Astrocyte (in vitro differentiated cells and primary cell): ENCODE data around the gene PBLD. TPM values are rescaled to one million over a fixed set of nuclear protein-coding genes. Genes with fewer than 3 reads are reported as not detected.

ENCODE experiments used
- DNase-seq: peaks from one replicate; pipeline ENCODE4 v3.0.0-alpha.2; 2010; ENCODE audit warnings: low read depth
- FAIRE-seq: peaks from 2 replicates; lab custom pipeline; 2011; peaks lifted over from hg19 to GRCh38; lab: Jason Lieb, UNC
- H2AFZ ChIP-seq: 2 replicates; pipeline ENCODE4 v1.6.0; 2012; ENCODE audit warnings: low read depth, low read length, inconsistent platforms
- H3K27ac ChIP-seq: 2 replicates; pipeline ENCODE4 v1.5.1; 2011; ENCODE audit warnings: low read depth, low read length, inconsistent platforms
- H3K27me3 ChIP-seq: 2 replicates; pipeline ENCODE4 v1.6.0; 2011; ENCODE audit warnings: low read length, inconsistent platforms; ENCODE audit not compliant: insufficient read depth
- H3K36me3 ChIP-seq: 2 replicates; pipeline ENCODE4 v1.5.1; 2011; ENCODE audit warnings: low read length, inconsistent platforms; ENCODE audit not compliant: insufficient read depth
- H3K4me1 ChIP-seq: 2 replicates; pipeline ENCODE4 v1.5.1; 2011; ENCODE audit warnings: low read length, inconsistent platforms; ENCODE audit not compliant: insufficient read depth
- H3K4me2 ChIP-seq: 2 replicates; pipeline ENCODE4 v1.6.0; 2012; ENCODE audit warnings: low read length, inconsistent platforms
- H3K4me3 ChIP-seq: 2 replicates; pipeline ENCODE4 v1.5.1; 2011; ENCODE audit warnings: low read depth, mild to moderate bottlenecking, low read length, inconsistent platforms; ENCODE audit not compliant: insufficient read depth
- H3K79me2 ChIP-seq: 2 replicates; pipeline ENCODE4 v1.6.0; 2012; ENCODE audit warnings: mild to moderate bottlenecking, low read length, inconsistent platforms; ENCODE audit not compliant: insufficient read depth
- H3K9ac ChIP-seq: 2 replicates; pipeline ENCODE4 v1.6.0; 2012; ENCODE audit warnings: mild to moderate bottlenecking, low read length, inconsistent platforms
- H3K9me3 ChIP-seq: 2 replicates; pipeline ENCODE4 v1.5.1; 2012; ENCODE audit warnings: low read depth, mild to moderate bottlenecking, low read length, inconsistent platforms; ENCODE audit not compliant: insufficient read depth
- H4K20me1 ChIP-seq: 2 replicates; pipeline ENCODE4 v1.6.0; 2012; ENCODE audit warnings: low read length, inconsistent platforms; ENCODE audit not compliant: insufficient read depth
- H3K27ac Mint-ChIP-seq: one replicate; pipeline ENCODE4 v1.8.0; 2021; ENCODE audit warnings: mild to moderate bottlenecking, mixed read lengths; ENCODE audit not compliant: unreplicated experiment
- H3K27me3 Mint-ChIP-seq: one replicate; pipeline ENCODE4 v1.8.0; 2021; ENCODE audit warnings: low read depth, mixed read lengths; ENCODE audit not compliant: unreplicated experiment
- H3K36me3 Mint-ChIP-seq: one replicate; pipeline ENCODE4 v1.8.0; 2021; ENCODE audit warnings: low read depth, mixed read lengths; ENCODE audit not compliant: unreplicated experiment
- H3K4me1 Mint-ChIP-seq: one replicate; pipeline ENCODE4 v1.8.0; 2021; ENCODE audit warnings: low read depth, mixed read lengths; ENCODE audit not compliant: unreplicated experiment
- H3K4me3 Mint-ChIP-seq: one replicate; pipeline ENCODE4 v1.8.0; 2021; ENCODE audit warnings: mild to moderate bottlenecking, moderate library complexity, mixed read lengths; ENCODE audit not compliant: unreplicated experiment
- H3K9me3 Mint-ChIP-seq: one replicate; pipeline ENCODE4 v1.8.0; 2021; ENCODE audit warnings: mild to moderate bottlenecking, mixed read lengths; ENCODE audit not compliant: unreplicated experiment
- CTCF ChIP-seq: IDR thresholded peaks from 2 replicates; pipeline ENCODE4 v1.5.1; 2011; ENCODE audit warnings: low read depth, mild to moderate bottlenecking, inconsistent platforms, low read length, moderate library complexity; ENCODE audit not compliant: insufficient read depth
- EZH2 ChIP-seq: IDR thresholded peaks from 2 replicates; pipeline ENCODE4 v1.6.1; 2012; ENCODE audit warnings: mild to moderate bottlenecking, low read length, inconsistent platforms; ENCODE audit not compliant: insufficient read depth
- total RNA-seq: library from RNA; stranded (reverse); gene quantifications from 2 replicates; pipeline ENCODE4 v1.2.1, GENCODE V29; 2021

The PBLD gene
- total RNA-seq, 1 donor from 2014 or later, result 6.1 TPM

- no peak overlapping the region for H3K4me3 Mint-ChIP-seq
- peaks cover 7% of the 10 kb centered on the region for H3K27me3 ChIP-seq
These were observed 80.9 kb downstream of the PBLD start for GRCh38 chr10:68251625-68252495.

GRCh38 chr10:68251151-68251550 lies 81.6 kb downstream of the PBLD start:
- no peak overlapping the region for H3K9ac ChIP-seq
- H3K79me2 ChIP-seq, result no peaks in the 10 kb centered on the region
- peaks cover 3% of the 10 kb centered on the region for H3K9me3 Mint-ChIP-seq
- H3K27me3 Mint-ChIP-seq, result peaks cover 27% of the 10 kb centered on the region
- no peak for FAIRE-seq
- no peaks in the 10 kb centered on the region for H3K9me3 ChIP-seq
- H3K4me2 ChIP-seq, result no peak overlapping the region
- H3K27ac ChIP-seq, result no peak overlapping the region
- H3K36me3 Mint-ChIP-seq, result no peaks in the 10 kb centered on the region
- DNase-seq, result no peak
- H3K36me3 ChIP-seq, result no peaks in the 10 kb centered on the region
- H2AFZ ChIP-seq, result no peak overlapping the region
- no peaks in the 10 kb centered on the region for H3K4me1 ChIP-seq
- no peaks in the 10 kb centered on the region for H3K4me1 Mint-ChIP-seq
- TF ChIP-seq CTCF (no peak), EZH2 (no peak)
- no peak overlapping the region for H3K27ac Mint-ChIP-seq
- H3K4me3 ChIP-seq, result no peak overlapping the region
- no peak overlapping the region for H3K4me3 Mint-ChIP-seq
- no peaks in the 10 kb centered on the region for H4K20me1 ChIP-seq
- H3K27me3 ChIP-seq, result peaks cover 7% of the 10 kb centered on the region

More at GRCh38 chr10:68251625-68252495, 80.9 kb downstream of the PBLD start:
- no peaks in the 10 kb centered on the region for H3K4me1 ChIP-seq
- H3K4me2 ChIP-seq, result no peak overlapping the region
- Mint-ChIP-seq H3K4me1 (no peaks in the 10 kb centered on the region), H3K27ac (no peak overlapping the region), H3K36me3 (no peaks in the 10 kb centered on the region), H3K9me3 (peaks cover 3% of the 10 kb centered on the region), H3K27me3 (peaks cover 29% of the 10 kb centered on the region)
- no peak overlapping the region for H3K27ac ChIP-seq
- no peaks in the 10 kb centered on the region for H4K20me1 ChIP-seq
- TF ChIP-seq EZH2 (no peak), CTCF (no peak)
- no peak overlapping the region for H3K9ac ChIP-seq
- H3K36me3 ChIP-seq, result no peaks in the 10 kb centered on the region
- no peaks in the 10 kb centered on the region for H3K79me2 ChIP-seq
- no peak for FAIRE-seq
- H2AFZ ChIP-seq, result no peak overlapping the region
- no peak overlapping the region for H3K4me3 ChIP-seq
- DNase-seq, result no peak
- H3K9me3 ChIP-seq, result no peaks in the 10 kb centered on the region

GRCh38 chr10:68249297-68249696 lies 83.4 kb downstream of the PBLD start:
- Histone ChIP-seq H3K9ac (no peak overlapping the region), H2AFZ (no peak overlapping the region), H3K27me3 (peaks cover 7% of the 10 kb centered on the region), H3K4me1 (no peaks in the 10 kb centered on the region), H3K9me3 (no peaks in the 10 kb centered on the region), H4K20me1 (no peaks in the 10 kb centered on the region), H3K36me3 (no peaks in the 10 kb centered on the region), H3K4me3 (no peak overlapping the region), H3K27ac (no peak overlapping the region), H3K4me2 (no peak overlapping the region), H3K79me2 (no peaks in the 10 kb centered on the region)
- Mint-ChIP-seq H3K9me3 (peaks cover 3% of the 10 kb centered on the region), H3K4me3 (no peak overlapping the region), H3K27me3 (peaks cover 21% of the 10 kb centered on the region), H3K36me3 (no peaks in the 10 kb centered on the region), H3K4me1 (no peaks in the 10 kb centered on the region), H3K27ac (no peak overlapping the region)
- no peak for FAIRE-seq
- TF ChIP-seq EZH2 (no peak), CTCF (no peak)
- DNase-seq, result no peak
